ENCODE results near the gene RAB3C. TPM values are rescaled to one million over a fixed set of nuclear protein-coding genes. Genes with fewer than 3 reads are reported as not detected.

Gene RAB3C
- total and polyA plus RNA-seq, 12 donors = 0.08 to 4.9 (median 0.37) TPM

DNA sequence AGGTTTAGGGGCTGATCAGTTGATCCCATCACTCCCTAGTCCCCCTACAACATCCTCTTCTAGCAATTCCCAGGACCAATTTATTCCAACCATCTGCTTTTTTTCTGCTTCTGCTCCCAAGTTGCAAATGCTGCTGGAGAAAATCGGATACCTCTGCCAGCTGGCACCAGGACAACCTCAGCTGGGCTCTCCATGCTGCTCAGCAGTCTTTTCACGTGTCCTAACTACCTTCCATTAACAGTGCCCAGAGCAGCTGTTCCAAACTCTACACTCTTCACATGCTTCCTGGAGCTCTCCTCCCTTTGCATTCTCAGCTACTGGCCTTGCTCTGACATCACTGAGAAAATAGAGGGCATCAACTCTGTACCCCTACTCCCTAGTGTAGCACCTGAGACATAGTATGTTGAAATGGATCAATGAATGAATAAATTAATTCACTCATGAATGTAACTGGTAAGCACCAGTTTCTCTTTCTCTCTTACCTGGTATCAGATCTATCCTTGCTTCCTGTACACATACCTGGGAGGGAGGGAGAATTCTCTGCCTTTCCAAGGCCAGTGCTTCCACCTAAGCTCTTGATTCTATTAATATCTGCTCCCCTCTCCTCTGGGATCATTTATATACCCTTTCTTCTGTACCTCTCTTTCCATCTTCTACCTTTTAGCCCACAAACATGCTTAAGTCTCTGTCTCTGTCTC, 191.0 kb downstream of the RAB3C start:
- peak in 4 of 8 donors; percentile 58 to 63 (median 60) for ATAC-seq
- WGBS, 2 donors = 11 to 18% methylated on average over 2 of the region's 2 CpGs
- H3K4me1 ChIP-seq = peaks cover 0 to 12% (median 0%) of the 10 kb centered on the region in 9 donors
- no peak overlapping the region for H3K27ac ChIP-seq
- H3K4me3 ChIP-seq = no peak overlapping the region
- H3K27me3 ChIP-seq = no peaks in the 10 kb centered on the region
- H3K9me3 ChIP-seq = no peaks in the 10 kb centered on the region
- peak; percentile 14 to 25 for DNase-seq
- intact Hi-C loops (cut with DNase I) = no loop called here
- TF ChIP-seq, protein P1, sequence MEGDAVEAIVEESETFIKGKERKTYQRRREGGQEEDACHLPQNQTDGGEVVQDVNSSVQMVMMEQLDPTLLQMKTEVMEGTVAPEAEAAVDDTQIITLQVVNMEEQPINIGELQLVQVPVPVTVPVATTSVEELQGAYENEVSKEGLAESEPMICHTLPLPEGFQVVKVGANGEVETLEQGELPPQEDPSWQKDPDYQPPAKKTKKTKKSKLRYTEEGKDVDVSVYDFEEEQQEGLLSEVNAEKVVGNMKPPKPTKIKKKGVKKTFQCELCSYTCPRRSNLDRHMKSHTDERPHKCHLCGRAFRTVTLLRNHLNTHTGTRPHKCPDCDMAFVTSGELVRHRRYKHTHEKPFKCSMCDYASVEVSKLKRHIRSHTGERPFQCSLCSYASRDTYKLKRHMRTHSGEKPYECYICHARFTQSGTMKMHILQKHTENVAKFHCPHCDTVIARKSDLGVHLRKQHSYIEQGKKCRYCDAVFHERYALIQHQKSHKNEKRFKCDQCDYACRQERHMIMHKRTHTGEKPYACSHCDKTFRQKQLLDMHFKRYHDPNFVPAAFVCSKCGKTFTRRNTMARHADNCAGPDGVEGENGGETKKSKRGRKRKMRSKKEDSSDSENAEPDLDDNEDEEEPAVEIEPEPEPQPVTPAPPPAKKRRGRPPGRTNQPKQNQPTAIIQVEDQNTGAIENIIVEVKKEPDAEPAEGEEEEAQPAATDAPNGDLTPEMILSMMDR (IDR thresholded peaks at IDR 0.05) = no peak
- H3K36me3 ChIP-seq = no peaks in the 10 kb centered on the region

DNA sequence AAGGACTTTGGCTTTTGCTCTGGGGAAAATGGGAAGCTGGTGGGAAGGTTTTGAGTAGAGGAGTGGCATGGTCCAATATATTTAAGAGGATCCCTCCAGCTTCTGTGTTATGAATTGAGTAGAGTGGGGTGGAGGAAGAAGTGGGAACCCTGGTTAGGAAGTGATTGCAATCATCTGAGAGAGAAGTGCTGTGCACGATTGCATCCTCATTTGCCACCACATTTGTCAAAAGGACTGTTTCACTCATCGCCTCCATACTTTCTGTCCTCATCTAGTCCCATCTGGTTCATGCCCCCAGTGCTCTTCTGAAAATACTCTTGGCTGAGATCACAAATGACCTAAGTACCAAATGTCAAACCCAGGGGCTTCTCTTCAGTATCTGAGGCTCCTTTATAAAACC, 192.1 kb downstream of the RAB3C start:
- no peak for ATAC-seq
- WGBS, 2 donors = 87 to 95% methylated on average over 2 of the region's 2 CpGs
- intact Hi-C loops (cut with DNase I) = no loop called here

DNA sequence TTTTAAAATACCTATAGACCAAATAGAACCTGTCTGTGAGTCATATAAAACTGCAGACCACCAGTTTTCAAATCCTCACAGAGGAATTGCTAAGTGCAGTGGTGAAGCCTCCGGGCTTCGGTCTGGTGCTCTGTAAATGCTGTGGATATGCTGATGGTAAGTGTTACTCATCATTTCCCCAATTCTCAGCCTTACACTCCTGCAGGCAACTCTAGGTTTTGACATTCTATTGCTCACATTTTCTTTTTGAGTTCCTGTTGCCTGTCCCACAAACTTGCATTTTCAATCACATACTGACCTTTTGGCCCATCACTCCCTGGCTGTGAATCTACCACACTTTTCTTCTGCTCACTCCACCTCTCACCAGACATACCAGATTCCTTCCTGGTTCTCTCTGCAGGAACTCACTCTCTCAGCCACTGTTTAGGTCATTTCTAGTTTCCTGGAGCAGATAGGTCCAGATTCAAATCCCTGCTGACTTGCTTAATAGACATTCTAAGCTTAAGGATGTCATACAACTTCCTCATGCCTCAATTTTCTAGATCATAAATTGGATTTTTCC, 192.9 kb downstream of the RAB3C start:
- Histone ChIP-seq H3K4me1 (peaks cover 0 to 12% (median 0%) of the 10 kb centered on the region in 9 donors), H3K27ac (no peak overlapping the region), H3K36me3 (no peaks in the 10 kb centered on the region), H3K27me3 (peaks cover 0 to 4% (median 0%) of the 10 kb centered on the region in 7 donors), H3K4me3 (no peak overlapping the region), H3K9me3 (no peaks in the 10 kb centered on the region)
- ATAC-seq (no peak), DNase-seq (no peak)
- 85 to 89% methylated on average over 2 of the region's 2 CpGs for WGBS, 2 donors
- intact Hi-C loops (cut with DNase I) = no loop called here
- TF ChIP-seq, protein P1 (IDR thresholded peaks at IDR 0.05) = no peak

More for the DNA sequence above, 192.1 kb downstream of the RAB3C start:
- Histone ChIP-seq H3K9me3 (no peaks in the 10 kb centered on the region), H3K27me3 (peaks cover 0 to 3% (median 0%) of the 10 kb centered on the region in 7 donors), H3K4me1 (peaks cover 0 to 12% (median 0%) of the 10 kb centered on the region in 9 donors), H3K27ac (no peak overlapping the region), H3K4me3 (no peak overlapping the region), H3K36me3 (no peaks in the 10 kb centered on the region)
- no peak for DNase-seq
- TF ChIP-seq, protein P1 (IDR thresholded peaks at IDR 0.05) = no peak

DNA sequence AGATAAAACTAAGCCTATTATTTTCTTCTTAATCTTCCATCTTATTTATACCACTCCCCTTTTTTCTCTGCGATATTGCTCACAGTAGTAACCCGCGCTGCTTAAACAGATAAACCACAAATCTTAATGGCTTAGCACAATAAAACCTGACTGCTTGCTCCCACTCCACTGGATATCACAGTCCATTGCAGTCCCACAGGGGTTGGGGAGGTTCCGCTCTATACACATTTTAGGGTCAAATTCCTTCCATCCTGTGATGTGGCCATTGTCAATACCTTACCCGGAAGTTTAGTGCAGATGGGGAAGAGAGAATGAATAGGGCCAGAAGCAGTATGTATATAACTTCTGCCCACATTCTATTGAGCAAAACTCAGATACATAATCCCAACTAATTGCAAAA, 193.7 kb downstream of the RAB3C start:
- Histone ChIP-seq H3K27ac (no peak overlapping the region), H3K36me3 (no peaks in the 10 kb centered on the region), H3K4me3 (no peak overlapping the region), H3K4me1 (peaks cover 0 to 12% (median 0%) of the 10 kb centered on the region in 9 donors), H3K9me3 (no peaks in the 10 kb centered on the region), H3K27me3 (peaks cover 0 to 4% (median 0%) of the 10 kb centered on the region in 7 donors)
- ATAC-seq (no peak), DNase-seq (no peak)
- TF ChIP-seq, protein P1 (IDR thresholded peaks at IDR 0.05) = no peak
- 94 to 96% methylated on average over 5 of the region's 5 CpGs for WGBS, 2 donors
- intact Hi-C loops (cut with DNase I) = no loop called here

Data from heart right ventricle (tissue), 16 donors.